SK-N-SH treated with all-trans-retinoic acid at 6 μM for 48 hours (cell line): ENCODE data around the gene CDH16.

ENCODE experiments used
- ATAC-seq: fragments of 200-7000 bp; cut with Tn5 transposase; 3 replicates; pipeline ENCODE4 v1.9.1; 2020; ENCODE audit warnings: mild to moderate bottlenecking, moderate library complexity
- BACH2 ChIP-seq: fragments of 250-450 bp; sonication (Bioruptor Pico); IDR thresholded peaks from 2 replicates; pipeline ENCODE4 v1.9.0; 2021; ENCODE audit warnings: mild to moderate bottlenecking, borderline replicate concordance
- CSDC2 ChIP-seq: fragments of 250-450 bp; sonication (Bioruptor Pico); IDR thresholded peaks from 2 replicates; pipeline ENCODE4 v1.5.0; 2020; ENCODE audit warnings: mild to moderate bottlenecking, moderate library complexity
- ESRRG ChIP-seq: fragments of 250-450 bp; sonication (Bioruptor Pico); IDR thresholded peaks from 2 replicates; pipeline ENCODE4 v1.6.1; 2021; ENCODE audit warnings: mild to moderate bottlenecking
- GLIS3 ChIP-seq: fragments of 250-450 bp; sonication (Bioruptor Pico); IDR thresholded peaks from 2 replicates; pipeline ENCODE4 v1.5.0; 2020; ENCODE audit warnings: mild to moderate bottlenecking, moderate library complexity
- ISL1 ChIP-seq: fragments of 250-450 bp; sonication (Bioruptor Pico); IDR thresholded peaks from 2 replicates; pipeline ENCODE4 v2.1.2; 2022; ENCODE audit warnings: mild to moderate bottlenecking, moderate library complexity
- OSR1 ChIP-seq: fragments of 250-450 bp; sonication (Bioruptor Pico); IDR thresholded peaks from 2 replicates; pipeline ENCODE4 v1.8.0; 2022; ENCODE audit warnings: moderate library complexity, mild to moderate bottlenecking, inconsistent platforms
- PPARA ChIP-seq: fragments of 250-450 bp; sonication (Bioruptor Pico); IDR thresholded peaks from 2 replicates; pipeline ENCODE4 v1.5.0; 2020; ENCODE audit warnings: mild to moderate bottlenecking, borderline replicate concordance
- RARB ChIP-seq: fragments of 250-450 bp; sonication (Bioruptor Pico); IDR thresholded peaks from 2 replicates; pipeline ENCODE4 v1.8.0; 2021; ENCODE audit warnings: mild to moderate bottlenecking, moderate library complexity
- SNAI2 ChIP-seq: fragments of 250-450 bp; sonication (Bioruptor Pico); IDR thresholded peaks from 2 replicates; pipeline ENCODE4 v1.5.0; 2020; ENCODE audit warnings: mild to moderate bottlenecking, moderate library complexity
- TCF4 ChIP-seq: fragments of 250-450 bp; sonication (Bioruptor Pico); IDR thresholded peaks from 2 replicates; pipeline ENCODE4 v1.8.0; 2021; ENCODE audit warnings: mild to moderate bottlenecking, moderate library complexity, borderline replicate concordance
- TOX ChIP-seq: fragments of 250-450 bp; sonication (Bioruptor Pico); IDR thresholded peaks from 2 replicates; pipeline ENCODE4 v1.8.0; 2021; ENCODE audit warnings: mild to moderate bottlenecking, moderate library complexity, borderline replicate concordance
- ZFP3 ChIP-seq: fragments of 250-450 bp; sonication (Bioruptor Pico); IDR thresholded peaks from 2 replicates; pipeline ENCODE4 v1.5.0; 2020; ENCODE audit warnings: mild to moderate bottlenecking, moderate library complexity
- ZNF70 ChIP-seq: fragments of 450-650 bp; formaldehyde crosslinking; IDR thresholded peaks from 2 replicates; pipeline ENCODE4 v1.5.0; 2020; ENCODE audit warnings: mild to moderate bottlenecking, moderate library complexity
- TF ChIP-seq, protein P1 (sequence below): fragments of 250-450 bp; sonication (Bioruptor Pico); IDR thresholded peaks from 2 replicates; pipeline ENCODE4 v1.8.0; 2020; ENCODE audit warnings: mild to moderate bottlenecking, moderate library complexity, borderline replicate concordance
- TF ChIP-seq, protein P2 (sequence below): fragments of 250-450 bp; sonication (Bioruptor Pico); IDR thresholded peaks from 2 replicates; pipeline ENCODE4 v1.5.0; 2020; ENCODE audit warnings: mild to moderate bottlenecking, moderate library complexity
- TF ChIP-seq, protein P3 (sequence below): fragments of 250-450 bp; sonication (Bioruptor Pico); IDR thresholded peaks from 2 replicates; pipeline ENCODE4 v1.5.1; 2020; ENCODE audit warnings: low read depth, mild to moderate bottlenecking, moderate library complexity
- TF ChIP-seq, protein P4 (sequence below): fragments of 250-450 bp; sonication (Bioruptor Pico); IDR thresholded peaks from 2 replicates; pipeline ENCODE4 v1.5.1; 2021; ENCODE audit warnings: mild to moderate bottlenecking, moderate library complexity
- TF ChIP-seq, protein P5 (sequence below): fragments of 250-450 bp; sonication (Bioruptor Pico); IDR thresholded peaks from 2 replicates; pipeline ENCODE4 v1.8.0; 2021; ENCODE audit warnings: low read depth, mild to moderate bottlenecking, moderate library complexity, borderline replicate concordance

CDH16 gene

DNA sequence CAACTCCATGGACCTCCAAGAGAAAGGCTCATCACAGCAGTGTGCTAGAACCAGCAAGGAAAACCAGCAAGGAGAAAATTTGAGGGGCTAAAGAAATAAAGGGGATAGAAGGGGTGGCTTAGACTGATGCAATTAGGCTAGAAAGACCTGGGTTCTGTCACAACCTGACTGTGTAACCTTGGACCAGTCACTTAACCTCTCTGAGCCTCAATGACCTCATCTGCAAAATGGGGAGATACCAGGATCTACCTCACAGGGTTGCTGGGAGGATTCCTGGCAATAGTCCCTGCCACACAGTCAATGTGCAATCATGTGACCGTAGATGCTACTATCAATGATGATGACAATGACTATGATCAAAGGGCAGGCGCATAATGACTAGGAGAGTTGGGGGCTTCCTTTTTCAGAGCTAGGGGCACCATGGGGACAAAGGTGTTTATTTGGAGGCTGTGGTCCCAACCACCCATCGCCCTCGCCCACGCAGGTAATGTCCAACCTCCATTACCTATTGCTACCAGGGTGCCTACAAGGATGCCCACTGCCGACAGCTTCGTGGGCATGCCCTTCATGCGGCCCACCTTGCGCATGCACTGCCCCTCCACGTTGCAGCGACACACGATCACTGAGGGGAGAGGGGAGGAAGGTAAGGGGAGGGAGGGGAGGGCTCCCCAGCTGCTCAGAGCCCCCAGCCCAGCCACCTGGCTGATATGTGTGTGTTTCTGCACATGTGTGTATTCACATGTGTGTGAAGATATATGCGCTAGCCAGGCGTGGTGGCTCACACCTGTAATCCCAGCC, 9.7 kb downstream of the CDH16 start:
- TF ChIP-seq, protein P1, sequence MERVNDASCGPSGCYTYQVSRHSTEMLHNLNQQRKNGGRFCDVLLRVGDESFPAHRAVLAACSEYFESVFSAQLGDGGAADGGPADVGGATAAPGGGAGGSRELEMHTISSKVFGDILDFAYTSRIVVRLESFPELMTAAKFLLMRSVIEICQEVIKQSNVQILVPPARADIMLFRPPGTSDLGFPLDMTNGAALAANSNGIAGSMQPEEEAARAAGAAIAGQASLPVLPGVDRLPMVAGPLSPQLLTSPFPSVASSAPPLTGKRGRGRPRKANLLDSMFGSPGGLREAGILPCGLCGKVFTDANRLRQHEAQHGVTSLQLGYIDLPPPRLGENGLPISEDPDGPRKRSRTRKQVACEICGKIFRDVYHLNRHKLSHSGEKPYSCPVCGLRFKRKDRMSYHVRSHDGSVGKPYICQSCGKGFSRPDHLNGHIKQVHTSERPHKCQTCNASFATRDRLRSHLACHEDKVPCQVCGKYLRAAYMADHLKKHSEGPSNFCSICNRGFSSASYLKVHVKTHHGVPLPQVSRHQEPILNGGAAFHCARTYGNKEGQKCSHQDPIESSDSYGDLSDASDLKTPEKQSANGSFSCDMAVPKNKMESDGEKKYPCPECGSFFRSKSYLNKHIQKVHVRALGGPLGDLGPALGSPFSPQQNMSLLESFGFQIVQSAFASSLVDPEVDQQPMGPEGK (CRISPR knock-in tag), result no peak
- no peak for TF ChIP-seq TCF4 (CRISPR knock-in tag)
- TF ChIP-seq, protein P2, sequence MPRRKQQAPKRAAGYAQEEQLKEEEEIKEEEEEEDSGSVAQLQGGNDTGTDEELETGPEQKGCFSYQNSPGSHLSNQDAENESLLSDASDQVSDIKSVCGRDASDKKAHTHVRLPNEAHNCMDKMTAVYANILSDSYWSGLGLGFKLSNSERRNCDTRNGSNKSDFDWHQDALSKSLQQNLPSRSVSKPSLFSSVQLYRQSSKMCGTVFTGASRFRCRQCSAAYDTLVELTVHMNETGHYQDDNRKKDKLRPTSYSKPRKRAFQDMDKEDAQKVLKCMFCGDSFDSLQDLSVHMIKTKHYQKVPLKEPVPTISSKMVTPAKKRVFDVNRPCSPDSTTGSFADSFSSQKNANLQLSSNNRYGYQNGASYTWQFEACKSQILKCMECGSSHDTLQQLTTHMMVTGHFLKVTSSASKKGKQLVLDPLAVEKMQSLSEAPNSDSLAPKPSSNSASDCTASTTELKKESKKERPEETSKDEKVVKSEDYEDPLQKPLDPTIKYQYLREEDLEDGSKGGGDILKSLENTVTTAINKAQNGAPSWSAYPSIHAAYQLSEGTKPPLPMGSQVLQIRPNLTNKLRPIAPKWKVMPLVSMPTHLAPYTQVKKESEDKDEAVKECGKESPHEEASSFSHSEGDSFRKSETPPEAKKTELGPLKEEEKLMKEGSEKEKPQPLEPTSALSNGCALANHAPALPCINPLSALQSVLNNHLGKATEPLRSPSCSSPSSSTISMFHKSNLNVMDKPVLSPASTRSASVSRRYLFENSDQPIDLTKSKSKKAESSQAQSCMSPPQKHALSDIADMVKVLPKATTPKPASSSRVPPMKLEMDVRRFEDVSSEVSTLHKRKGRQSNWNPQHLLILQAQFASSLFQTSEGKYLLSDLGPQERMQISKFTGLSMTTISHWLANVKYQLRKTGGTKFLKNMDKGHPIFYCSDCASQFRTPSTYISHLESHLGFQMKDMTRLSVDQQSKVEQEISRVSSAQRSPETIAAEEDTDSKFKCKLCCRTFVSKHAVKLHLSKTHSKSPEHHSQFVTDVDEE (CRISPR knock-in tag), result no peak
- TF ChIP-seq ZNF70 (CRISPR knock-in tag), result no peak
- no peak for TF ChIP-seq GLIS3 (CRISPR knock-in tag)
- TF ChIP-seq ZFP3 (CRISPR knock-in tag), result no peak
- TF ChIP-seq OSR1, result no peak
- TF ChIP-seq ISL1 (CRISPR knock-in tag), result no peak
- no peak for TF ChIP-seq SNAI2 (CRISPR knock-in tag)
- TF ChIP-seq, protein P3, sequence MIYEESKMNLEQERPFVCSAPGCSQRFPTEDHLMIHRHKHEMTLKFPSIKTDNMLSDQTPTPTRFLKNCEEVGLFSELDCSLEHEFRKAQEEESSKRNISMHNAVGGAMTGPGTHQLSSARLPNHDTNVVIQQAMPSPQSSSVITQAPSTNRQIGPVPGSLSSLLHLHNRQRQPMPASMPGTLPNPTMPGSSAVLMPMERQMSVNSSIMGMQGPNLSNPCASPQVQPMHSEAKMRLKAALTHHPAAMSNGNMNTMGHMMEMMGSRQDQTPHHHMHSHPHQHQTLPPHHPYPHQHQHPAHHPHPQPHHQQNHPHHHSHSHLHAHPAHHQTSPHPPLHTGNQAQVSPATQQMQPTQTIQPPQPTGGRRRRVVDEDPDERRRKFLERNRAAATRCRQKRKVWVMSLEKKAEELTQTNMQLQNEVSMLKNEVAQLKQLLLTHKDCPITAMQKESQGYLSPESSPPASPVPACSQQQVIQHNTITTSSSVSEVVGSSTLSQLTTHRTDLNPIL (CRISPR knock-in tag), result no peak
- TF ChIP-seq TOX (CRISPR knock-in tag), result no peak
- TF ChIP-seq, protein P4, sequence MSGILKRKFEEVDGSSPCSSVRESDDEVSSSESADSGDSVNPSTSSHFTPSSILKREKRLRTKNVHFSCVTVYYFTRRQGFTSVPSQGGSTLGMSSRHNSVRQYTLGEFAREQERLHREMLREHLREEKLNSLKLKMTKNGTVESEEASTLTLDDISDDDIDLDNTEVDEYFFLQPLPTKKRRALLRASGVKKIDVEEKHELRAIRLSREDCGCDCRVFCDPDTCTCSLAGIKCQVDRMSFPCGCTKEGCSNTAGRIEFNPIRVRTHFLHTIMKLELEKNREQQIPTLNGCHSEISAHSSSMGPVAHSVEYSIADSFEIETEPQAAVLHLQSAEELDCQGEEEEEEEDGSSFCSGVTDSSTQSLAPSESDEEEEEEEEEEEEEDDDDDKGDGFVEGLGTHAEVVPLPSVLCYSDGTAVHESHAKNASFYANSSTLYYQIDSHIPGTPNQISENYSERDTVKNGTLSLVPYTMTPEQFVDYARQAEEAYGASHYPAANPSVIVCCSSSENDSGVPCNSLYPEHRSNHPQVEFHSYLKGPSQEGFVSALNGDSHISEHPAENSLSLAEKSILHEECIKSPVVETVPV (CRISPR knock-in tag), result no peak
- no peak for TF ChIP-seq BACH2 (CRISPR knock-in tag)
- TF ChIP-seq RARB (CRISPR knock-in tag), result no peak
- no peak for TF ChIP-seq ESRRG (CRISPR knock-in tag)
- TF ChIP-seq, protein P5, sequence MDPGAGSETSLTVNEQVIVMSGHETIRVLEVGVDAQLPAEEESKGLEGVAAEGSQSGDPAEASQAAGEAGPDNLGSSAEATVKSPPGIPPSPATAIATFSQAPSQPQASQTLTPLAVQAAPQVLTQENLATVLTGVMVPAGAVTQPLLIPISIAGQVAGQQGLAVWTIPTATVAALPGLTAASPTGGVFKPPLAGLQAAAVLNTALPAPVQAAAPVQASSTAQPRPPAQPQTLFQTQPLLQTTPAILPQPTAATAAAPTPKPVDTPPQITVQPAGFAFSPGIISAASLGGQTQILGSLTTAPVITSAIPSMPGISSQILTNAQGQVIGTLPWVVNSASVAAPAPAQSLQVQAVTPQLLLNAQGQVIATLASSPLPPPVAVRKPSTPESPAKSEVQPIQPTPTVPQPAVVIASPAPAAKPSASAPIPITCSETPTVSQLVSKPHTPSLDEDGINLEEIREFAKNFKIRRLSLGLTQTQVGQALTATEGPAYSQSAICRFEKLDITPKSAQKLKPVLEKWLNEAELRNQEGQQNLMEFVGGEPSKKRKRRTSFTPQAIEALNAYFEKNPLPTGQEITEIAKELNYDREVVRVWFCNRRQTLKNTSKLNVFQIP (CRISPR knock-in tag), result no peak
- no peak for TF ChIP-seq PPARA

DNA sequence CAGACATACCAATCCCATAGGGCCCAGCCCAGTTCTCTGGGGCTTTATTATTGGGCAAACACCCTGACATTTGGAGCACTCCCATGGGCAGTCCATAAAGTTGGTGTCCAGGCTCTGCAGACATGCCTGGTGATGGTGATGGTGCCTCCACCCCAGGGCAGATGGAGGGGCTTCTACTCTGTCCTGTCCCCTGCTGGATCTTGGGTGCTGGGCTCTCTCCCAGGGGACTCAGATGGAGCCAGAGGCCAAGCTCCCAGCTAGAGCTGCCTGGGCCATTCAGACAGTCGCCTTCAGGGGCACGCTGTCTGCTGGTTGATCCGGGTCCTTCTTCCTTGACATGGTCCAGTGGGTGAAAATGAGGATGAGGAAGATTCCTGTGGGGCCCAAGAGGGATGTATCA, 10.6 kb downstream of the CDH16 start:
- TF ChIP-seq CSDC2 (CRISPR knock-in tag) (no peak), SNAI2 (CRISPR knock-in tag) (no peak), ZNF70 (CRISPR knock-in tag) (no peak), ISL1 (CRISPR knock-in tag) (no peak)
- TF ChIP-seq, protein P2 (CRISPR knock-in tag), result no peak
- TF ChIP-seq, protein P4 (CRISPR knock-in tag), result no peak
- TF ChIP-seq, all 23 proteins: peak for 0
- no peak for ATAC-seq

More for the DNA sequence above, 9.7 kb downstream of the CDH16 start:
- no peak for ATAC-seq
